H1 (cell line): ENCODE measurements around the gene UBR3. TPM values are rescaled to one million over a fixed set of nuclear protein-coding genes. Genes with fewer than 3 reads are reported as not detected.

Source experiments
- CTCF ChIA-PET: fragments of 300-600 bp; sonication (Branson Sonifier 250); formaldehyde crosslinking; loops from one replicate; lab custom pipeline; 2021; ENCODE audit not compliant: partially characterized antibody; lab: Charles Lee
- POLR2A ChIA-PET: fragments of 300-600 bp; sonication (Branson Sonifier 250); formaldehyde crosslinking; loops from one replicate; lab custom pipeline; 2021; ENCODE audit warnings: inconsistent platforms; ENCODE audit not compliant: partially characterized antibody; lab: Charles Lee
- DNase-seq, 2 experiments: peaks; one replicate each; pipeline versions ENCODE4 v3.0.0 to v3.0.0-alpha.2; 2010 to 2022; ENCODE audit warnings: low spot score in 2 of 2, low read depth in 1 of 2, mixed read lengths in 1 of 2
- FAIRE-seq: peaks from 2 replicates; lab custom pipeline; 2011; peaks lifted over from hg19 to GRCh38; lab: Jason Lieb, UNC
- H2AFZ ChIP-seq: 2 replicates; pipeline ENCODE4 v1.8.1; 2012; ENCODE audit warnings: low read length, inconsistent platforms
- H2AK5ac ChIP-seq: 2 replicates; pipeline ENCODE4 v1.6.1; 2013; ENCODE audit warnings: low read depth, low read length
- H2BK120ac ChIP-seq: replicated peaks from 2 replicates; pipeline ENCODE3; 2013; ENCODE audit warnings: low read depth, low read length, inconsistent platforms
- H2BK12ac ChIP-seq: 2 replicates; pipeline ENCODE4 v1.6.1; 2013; ENCODE audit warnings: low read depth, low read length
- H2BK15ac ChIP-seq: 2 replicates; pipeline ENCODE4 v1.6.1; 2013; ENCODE audit warnings: low read length
- H2BK20ac ChIP-seq: 2 replicates; pipeline ENCODE4 v1.6.1; 2013; ENCODE audit warnings: low read length
- H2BK5ac ChIP-seq: 2 replicates; pipeline ENCODE4 v1.6.1; 2013; ENCODE audit warnings: low read depth, low read length
- H3K14ac ChIP-seq: 2 replicates; pipeline ENCODE4 v1.6.1; 2013; ENCODE audit warnings: inconsistent platforms; ENCODE audit not compliant: insufficient read length
- H3K18ac ChIP-seq: 2 replicates; pipeline ENCODE4 v1.6.1; 2013; ENCODE audit warnings: low read length; ENCODE audit errors: extremely low read depth
- H3K23ac ChIP-seq: 2 replicates; pipeline ENCODE4 v1.6.1; 2013; ENCODE audit warnings: inconsistent platforms; ENCODE audit not compliant: insufficient read length
- H3K23me2 ChIP-seq: 2 replicates; pipeline ENCODE4 v1.6.1; 2013; ENCODE audit warnings: low read depth, low read length
- H3K27ac ChIP-seq: 2 replicates; pipeline ENCODE4 v1.6.1; 2011; ENCODE audit warnings: low read depth, low read length, inconsistent platforms
- H3K27me3 ChIP-seq, 4 experiments: replicated peaks in 1 of 4; 1 replicate in 1 of 4; 2 replicates in 3 of 4; pipeline versions ENCODE4 v1.6.1 to v1.8.1; 2011 to 2013; ENCODE audit warnings: low read length in 3 of 4, mild to moderate bottlenecking in 3 of 4, inconsistent platforms in 2 of 4, mixed read lengths in 2 of 4, moderate library complexity in 1 of 4; ENCODE audit not compliant: control insufficient read depth in 3 of 4, insufficient read depth in 3 of 4; ENCODE audit errors: extremely low read depth in 1 of 4
- H3K36me3 ChIP-seq, 4 experiments: 2 replicates each; pipeline versions ENCODE4 v1.6.1 to v1.8.1; 2011 to 2013; ENCODE audit warnings: mild to moderate bottlenecking in 4 of 4, low read length in 3 of 4, moderate library complexity in 2 of 4, control low read depth in 1 of 4, inconsistent platforms in 1 of 4; ENCODE audit not compliant: insufficient read depth in 4 of 4, control insufficient read depth in 2 of 4
- H3K4ac ChIP-seq: replicated peaks from 2 replicates; pipeline ENCODE3; 2013; ENCODE audit warnings: low read length, low read depth, mixed read lengths, inconsistent platforms; ENCODE audit not compliant: insufficient read length
- H3K4me1 ChIP-seq, 4 experiments: replicated peaks in 1 of 4; 1 replicate in 1 of 4; 2 replicates in 3 of 4; pipeline versions ENCODE4 v1.6.1 to v1.8.1; 2011 to 2013; ENCODE audit warnings: low read length in 3 of 4, inconsistent platforms in 2 of 4, mixed read lengths in 1 of 4; ENCODE audit not compliant: insufficient read depth in 4 of 4, control insufficient read depth in 3 of 4
- H3K4me2 ChIP-seq, 2 experiments: 2 replicates each; pipeline versions ENCODE4 v1.6.1 to v1.8.1; 2011 to 2013; ENCODE audit warnings: low read depth in 2 of 2, low read length in 2 of 2, control low read depth in 1 of 2, inconsistent platforms in 1 of 2, mild to moderate bottlenecking in 1 of 2; ENCODE audit not compliant: insufficient read depth in 1 of 2
- H3K4me3 ChIP-seq, 4 experiments: fragments of 200-600, 300-600 bp in 1 of 4; sonication (generic), shearing (Covaris generic), sonication (Bioruptor Twin) in 1 of 4; 2 replicates each; pipeline versions ENCODE4 v1.5.1 to v1.8.1; 2011 to 2016; ENCODE audit warnings: low read length in 4 of 4, low read depth in 3 of 4, control low read depth in 2 of 4, inconsistent platforms in 2 of 4, mild to moderate bottlenecking in 2 of 4, mixed read lengths in 1 of 4, moderate library complexity in 1 of 4; ENCODE audit not compliant: insufficient read depth in 2 of 4; ENCODE audit errors: extremely low read depth in 1 of 4
- H3K56ac ChIP-seq: replicated peaks from 2 replicates; pipeline ENCODE3; 2013; ENCODE audit warnings: low read depth, mild to moderate bottlenecking, mixed read lengths, low read length, inconsistent platforms; ENCODE audit not compliant: insufficient read length
- H3K79me1 ChIP-seq: 2 replicates; pipeline ENCODE4 v1.6.1; 2013; ENCODE audit warnings: low read depth, low read length, control low read depth
- H3K79me2 ChIP-seq, 2 experiments: 2 replicates each; pipeline versions ENCODE4 v1.6.1 to v1.8.1; 2012 to 2013; ENCODE audit warnings: low read length in 2 of 2, mild to moderate bottlenecking in 2 of 2, inconsistent platforms in 1 of 2; ENCODE audit not compliant: insufficient read depth in 2 of 2, control insufficient read depth in 1 of 2
- H3K9ac ChIP-seq, 4 experiments: replicated peaks in 1 of 4; 1 replicate in 1 of 4; 2 replicates in 3 of 4; pipeline versions ENCODE4 v1.6.1 to v1.8.1; 2011 to 2013; ENCODE audit warnings: low read depth in 3 of 4, low read length in 3 of 4, control low read depth in 2 of 4, mild to moderate bottlenecking in 2 of 4, moderate library complexity in 2 of 4, inconsistent platforms in 1 of 4; ENCODE audit errors: extremely low read depth in 1 of 4
- H3K9me3 ChIP-seq, 2 experiments: 2 replicates each; pipeline versions ENCODE4 v1.6.1 to v1.8.1; 2012 to 2013; ENCODE audit warnings: mild to moderate bottlenecking in 2 of 2, moderate library complexity in 2 of 2, control low read depth in 1 of 2, inconsistent platforms in 1 of 2, low read depth in 1 of 2, low read length in 1 of 2, mixed read lengths in 1 of 2; ENCODE audit not compliant: insufficient read depth in 2 of 2
- H4K20me1 ChIP-seq, 2 experiments: replicated peaks in 1 of 2; 2 replicates each; pipeline versions ENCODE3 to v1.8.1; 2011 to 2013; ENCODE audit warnings: inconsistent platforms in 2 of 2, low read length in 2 of 2, mild to moderate bottlenecking in 1 of 2; ENCODE audit not compliant: insufficient read depth in 2 of 2, control insufficient read depth in 1 of 2
- H4K5ac ChIP-seq: 2 replicates; pipeline ENCODE4 v1.6.1; 2013; ENCODE audit warnings: low read length, low read depth, mixed read lengths, inconsistent platforms; ENCODE audit not compliant: insufficient read length
- H4K8ac ChIP-seq: 2 replicates; pipeline ENCODE4 v1.8.0; 2013; ENCODE audit warnings: mild to moderate bottlenecking, moderate library complexity, low read length, inconsistent platforms; ENCODE audit not compliant: insufficient read depth; ENCODE audit errors: extremely low read depth
- H4K91ac ChIP-seq: replicated peaks from 2 replicates; pipeline ENCODE3; 2013; ENCODE audit warnings: low read length, mixed read lengths, inconsistent platforms; ENCODE audit not compliant: insufficient read length
- WGBS, 2 experiments: shearing (Covaris generic) in 1 of 2; methylation state at CpG; one replicate each; pipeline versions ENCODE4 v1.1.6 to v1.1.7; 2013 to 2015; ENCODE audit warnings: low lambda C conversion rate in 2 of 2, mixed read lengths in 2 of 2, inconsistent platforms in 1 of 2, low coverage in 1 of 2, missing lambda C conversion rate in 1 of 2; ENCODE audit not compliant: insufficient replicate concordance in 2 of 2, insufficient coverage in 1 of 2, insufficient read length in 1 of 2; ENCODE audit errors: extremely low coverage in 1 of 2, missing lambda C conversion rate in 1 of 2; 5-methylcytosine and 5-hydroxymethylcytosine counted together
- polyA plus RNA-seq, 7 experiments: library from polyadenylated mRNA; depleted of rRNA in 3 of 7; stranded (reverse) in 5 of 7; unstranded in 2 of 7; fragments of >200 nt in 5 of 7; fragments of 200-250 nt in 2 of 7; gene quantifications; 1 replicate in 5 of 7; 2 replicates in 1 of 7; 4 replicates in 1 of 7; pipeline versions ENCODE4 v1.2.1 to v1.2.3, GENCODE V29; 2011 to 2013; ENCODE audit warnings: missing spikeins in 2 of 7, mixed read lengths in 2 of 7
- total RNA-seq: library from RNA; stranded (reverse); fragmentation: NEBNext Ultra II Directional; extraction: Animal tissue kit (Norgen Biotek cat#: 25700); gene quantifications from 2 replicates; pipeline ENCODE4 v1.2.1, GENCODE V29; 2021

The UBR3 gene
- total and polyA plus RNA-seq, 2 of the 8 experiments (the other 6 are each of a cell fraction or from before 2014, with no cell fraction given), result 3.7 to 17.7 TPM

DNA sequence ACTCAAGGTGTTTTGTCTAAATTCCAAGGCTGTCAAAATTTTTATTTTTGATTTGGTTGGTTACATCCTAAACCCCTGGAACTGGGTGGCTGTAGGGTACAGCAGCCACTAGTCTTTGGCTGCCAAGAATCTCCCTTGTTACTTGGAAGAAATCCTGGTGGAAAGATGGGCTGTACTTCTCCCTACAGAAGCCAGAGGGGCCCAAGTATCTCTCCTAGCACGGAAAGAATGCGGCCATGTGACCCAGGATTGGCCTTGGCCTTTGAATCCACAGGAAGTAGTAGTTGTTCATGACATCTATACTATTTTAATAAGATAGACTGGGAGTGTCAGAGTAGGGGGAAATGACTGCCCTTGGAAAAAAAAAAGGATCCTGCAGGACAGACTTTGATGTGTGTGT, 296.3 kb downstream of the UBR3 start:
- no peak overlapping the region for H3K23ac ChIP-seq
- H3K23me2 ChIP-seq, result no peaks in the 10 kb centered on the region
- H4K8ac ChIP-seq, result no peak overlapping the region
- H3K4me2 ChIP-seq, result no peak overlapping the region
- H4K5ac ChIP-seq, result no peak overlapping the region
- H3K4ac ChIP-seq, result no peak overlapping the region
- no peak overlapping the region for H2BK120ac ChIP-seq
- H4K91ac ChIP-seq, result no peak overlapping the region
- 0 out of 2 replicates have a peak overlapping the region, but pooled peaks have one; percentile 30 for H2AK5ac ChIP-seq
- no peaks in the 10 kb centered on the region for H3K4me1 ChIP-seq
- no peak overlapping the region for H3K14ac ChIP-seq
- no peaks in the 10 kb centered on the region for H4K20me1 ChIP-seq
- no peak overlapping the region for H3K4me3 ChIP-seq
- H2BK20ac ChIP-seq, result no peak overlapping the region
- no peaks in the 10 kb centered on the region for H3K36me3 ChIP-seq
- H2BK15ac ChIP-seq, result no peak overlapping the region
- peaks cover 16 to 17% of the 10 kb centered on the region in 2 experiments for H3K9me3 ChIP-seq
- H2BK5ac ChIP-seq, result no peak overlapping the region
- H3K56ac ChIP-seq, result no peak overlapping the region
- 67% methylated on average over 2 of the region's 2 CpGs; no CpG with 5 or more reads in 1 of the 2 experiments for WGBS, 2 experiments
- H3K79me1 ChIP-seq, result no peaks in the 10 kb centered on the region
- H2AFZ ChIP-seq, result peak overlapping the region; percentile 14; the same call in 1 of the 2 replicates
- no peaks in the 10 kb centered on the region for H3K27me3 ChIP-seq
- H3K9ac ChIP-seq, result no peak overlapping the region
- H3K27ac ChIP-seq, result no peak overlapping the region
- no peak overlapping the region for H3K18ac ChIP-seq
- no peaks in the 10 kb centered on the region for H3K79me2 ChIP-seq
- no peak overlapping the region for H2BK12ac ChIP-seq
- FAIRE-seq (no peak), DNase-seq (no peak)
- POLR2A ChIA-PET, result no interaction called here
- CTCF ChIA-PET, result no interaction called here
